Hematopoietic multipotent progenitor cell treated with erythropoietin and hydrocortisone succinate and interleukin-3 and kit ligand, for 17 days (in vitro differentiated cells): Measurements from ENCODE around the gene XAB2.
"Not testable (repeated sequence)": the region's sequence is repeated elsewhere in the genome, so short reads cannot be mapped to it uniquely, and the experiment has no call there.

Source experiments
- DNase-seq: peaks from one replicate; pipeline ENCODE4 v3.0.0-alpha.2; 2015; ENCODE audit warnings: low spot score

XAB2 gene

GRCh38 chr19:7577422-7577821 is 51.9 kb downstream of the XAB2 start:
- not testable (repeated sequence) for DNase-seq

- peak; percentile 23 for DNase-seq
Measured at GRCh38 chr19:7575434-7576040, 53.8 kb downstream of the XAB2 start.

GRCh38 chr19:7570761-7571160 is 58.6 kb downstream of the XAB2 start:
- no peak for DNase-seq
